G401 (cell line): ENCODE data around the gene SPESP1. TPM values are rescaled to one million over a fixed set of nuclear protein-coding genes. Genes with fewer than 3 reads are reported as not detected.
"Not testable (repeated sequence)": the region's sequence is repeated elsewhere in the genome, so short reads cannot be mapped to it uniquely, and the experiment has no call there.

ENCODE experiments used
- DNase-seq: peaks from one replicate; pipeline ENCODE4 v3.0.0-alpha.2; 2015; ENCODE audit warnings: low spot score
- in situ Hi-C: cut with HindIII; loops from 2 replicates; pipeline ENCODE4 v1.10.0; 2016; ENCODE audit warnings: low sequenced_read_pairs, mixed read lengths
- total RNA-seq: library from RNA; depleted of rRNA; stranded (reverse); fragments of >200 nt; shearing (Covaris generic); gene quantifications from 2 replicates; pipeline ENCODE4 v1.2.3, GENCODE V29; 2014

The SPESP1 gene
- total RNA-seq, 1 experiment from 2014 or later = 0.17 TPM

DNA sequence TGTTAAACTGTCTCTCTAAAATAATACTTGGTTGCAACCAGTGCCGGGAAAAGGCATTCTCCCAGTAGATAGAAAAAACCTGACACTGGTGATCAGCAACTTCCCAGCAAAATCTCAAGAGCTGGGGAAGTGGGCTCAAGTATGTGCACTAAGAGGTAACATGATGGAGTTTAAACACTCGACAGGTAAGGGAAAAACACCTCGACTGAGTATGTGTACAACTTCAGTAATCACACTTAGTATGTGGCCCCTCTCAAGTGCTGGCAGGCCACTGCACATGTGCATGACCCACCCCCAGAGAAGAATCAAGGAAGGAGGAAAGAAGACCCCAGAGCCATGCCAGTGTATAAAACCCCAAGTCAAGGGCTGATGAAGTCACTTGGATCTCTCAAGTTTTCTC lies 27.4 kb downstream of the SPESP1 start:
- in situ Hi-C loops = no loop called here
- DNase-seq = no peak

GRCh38 chr15:68958597-68958996 lies 28.3 kb downstream of the SPESP1 start:
- in situ Hi-C loops = no loop called here
- DNase-seq = no peak

DNA sequence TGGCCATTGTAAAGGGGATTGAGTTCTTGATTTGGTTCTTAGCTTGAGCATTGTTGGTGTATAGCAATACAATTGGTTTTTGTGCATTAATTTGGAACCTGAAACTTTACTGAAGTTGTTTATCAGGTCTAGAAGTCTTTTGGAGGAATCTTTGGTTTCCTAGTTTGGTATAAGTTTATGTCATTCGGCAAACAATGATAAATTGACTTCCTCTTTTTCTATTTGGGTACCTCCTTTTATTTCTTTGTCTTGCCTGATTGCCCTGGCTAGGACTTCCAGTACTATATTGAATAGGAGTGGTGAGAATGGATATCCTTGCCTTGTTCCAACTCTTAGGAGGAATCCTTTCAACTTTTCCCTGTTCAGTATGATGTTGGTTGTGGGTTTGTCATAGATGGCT lies 32.1 kb downstream of the SPESP1 start:
- in situ Hi-C loops = no loop called here
- DNase-seq = no peak

GRCh38 chr15:68963719-68964118 lies 33.4 kb downstream of the SPESP1 start:
- DNase-seq, in situ Hi-C loops: not testable (repeated sequence)

GRCh38 chr15:68966996-68967395 lies 36.7 kb downstream of the SPESP1 start:
- in situ Hi-C loops = no loop called here
- DNase-seq = no peak

- DNase-seq = no peak
- in situ Hi-C loops = no loop called here
Observed at GRCh38 chr15:68967948-68968347, 37.6 kb downstream of the SPESP1 start.

GRCh38 chr15:68969298-68969697 lies 39.0 kb downstream of the SPESP1 start:
- in situ Hi-C loops = no loop called here

GRCh38 chr15:68972201-68973065 lies 42.1 kb downstream of the SPESP1 start:
- DNase-seq = no peak
- in situ Hi-C loops = no loop called here

More at GRCh38 chr15:68969298-68969697, 39.0 kb downstream of the SPESP1 start:
- no peak for DNase-seq

DNA sequence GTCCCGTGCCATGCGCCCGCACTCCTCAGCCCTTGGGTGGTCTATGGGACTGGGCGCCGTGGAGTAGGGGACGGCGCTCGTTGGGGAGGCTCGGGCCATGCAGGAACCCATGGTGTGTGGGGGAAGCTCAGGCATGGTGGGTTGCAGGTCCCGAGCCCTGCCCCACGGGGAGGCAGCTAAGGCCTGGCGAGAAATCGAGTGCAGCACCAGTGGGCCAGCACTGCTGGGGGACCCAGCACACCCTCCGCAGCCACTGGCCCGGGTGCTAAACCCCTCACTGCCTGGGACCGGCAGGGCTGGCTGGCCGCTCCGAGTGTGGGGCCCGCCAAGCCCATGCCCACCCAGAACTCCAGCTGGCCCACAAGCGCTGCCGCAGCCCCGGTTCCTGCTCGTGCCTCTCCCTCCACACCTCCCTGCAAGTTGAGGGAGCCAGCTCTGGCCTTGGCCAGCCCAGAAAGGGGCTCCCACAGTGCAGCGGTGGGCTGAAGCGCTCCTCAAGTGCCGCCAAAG lies 45.4 kb downstream of the SPESP1 start:
- in situ Hi-C loops, DNase-seq: not testable (repeated sequence)

DNA sequence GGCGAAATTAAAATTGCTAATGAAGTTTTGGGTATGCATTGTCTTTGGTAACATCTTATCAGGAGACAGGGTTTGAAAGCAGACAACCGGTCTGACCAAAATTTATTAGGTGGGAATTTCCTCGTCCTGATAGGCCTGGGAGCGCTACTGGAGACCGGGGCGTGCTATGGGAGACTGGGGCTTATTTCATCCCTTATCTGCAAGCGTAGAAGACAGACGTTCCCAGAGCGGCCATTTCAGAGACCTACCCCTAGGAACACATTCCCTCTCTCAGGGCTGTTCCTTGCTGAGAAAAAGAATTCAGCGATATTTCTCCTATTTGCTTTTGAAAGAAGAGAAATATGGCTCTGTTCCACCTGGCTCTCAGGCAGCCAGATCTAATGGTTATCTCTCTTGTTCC lies 47.1 kb downstream of the SPESP1 start:
- in situ Hi-C loops, DNase-seq: not testable (repeated sequence)

GRCh38 chr15:68979006-68979405 lies 48.7 kb downstream of the SPESP1 start:
- in situ Hi-C loops = no loop called here
- DNase-seq = no peak

GRCh38 chr15:68979816-68980215 lies 49.5 kb downstream of the SPESP1 start:
- DNase-seq = no peak
- in situ Hi-C loops = no loop called here

- in situ Hi-C loops = no loop called here
- DNase-seq = no peak
Observed at GRCh38 chr15:68980786-68981185, 50.5 kb downstream of the SPESP1 start.

DNA sequence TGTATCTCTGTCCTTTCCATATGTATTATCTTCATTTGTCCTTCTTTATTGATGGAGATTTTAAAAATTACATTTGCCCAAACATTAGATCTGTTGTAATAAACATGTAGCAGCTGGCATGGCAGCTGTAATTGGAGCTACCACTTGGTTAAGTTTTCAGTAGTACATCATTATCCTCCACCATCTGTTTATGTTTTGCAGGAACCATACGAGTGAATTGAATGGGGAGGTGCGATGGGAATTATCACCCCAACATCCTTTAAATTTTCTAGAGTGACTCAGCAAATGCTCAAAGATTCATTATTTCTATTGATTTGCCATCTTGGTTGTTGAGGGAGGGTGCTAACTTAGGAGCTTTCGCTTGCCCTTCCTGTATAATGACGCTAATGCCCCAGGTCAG lies 51.6 kb downstream of the SPESP1 start:
- DNase-seq = no peak
- in situ Hi-C loops = no loop called here

DNA sequence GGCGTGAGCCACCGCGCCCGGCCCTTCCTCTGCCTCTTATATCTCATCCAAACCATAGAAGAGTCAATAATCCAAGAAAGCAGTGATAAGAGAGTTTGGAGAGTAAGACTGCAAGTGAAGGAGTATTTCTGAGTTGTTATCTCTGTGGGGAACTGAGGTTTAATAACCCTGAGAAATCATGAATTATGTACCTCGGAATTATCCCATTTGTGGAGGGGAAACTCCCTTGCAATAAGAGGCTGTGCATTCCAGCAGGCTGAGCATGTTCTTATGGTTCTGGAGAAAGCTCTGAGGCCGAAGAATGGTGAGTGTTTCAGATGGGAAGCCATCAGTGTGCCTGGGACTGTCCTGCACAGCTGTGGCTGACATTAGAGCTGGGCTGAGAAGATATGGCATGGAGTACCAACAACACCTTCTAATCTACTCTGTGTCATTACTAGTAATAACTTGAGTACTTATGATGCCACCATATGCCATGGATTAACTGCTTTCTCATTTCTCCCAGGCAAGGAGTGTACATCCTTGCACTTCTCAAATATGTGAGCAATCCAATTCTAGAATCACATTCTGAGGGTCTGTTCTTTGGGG lies 52.7 kb downstream of the SPESP1 start:
- no peak for DNase-seq
- in situ Hi-C loops = no loop called here

GRCh38 chr15:68983961-68984481 lies 53.7 kb downstream of the SPESP1 start:
- DNase-seq = no peak
- in situ Hi-C loops = no loop called here

DNA sequence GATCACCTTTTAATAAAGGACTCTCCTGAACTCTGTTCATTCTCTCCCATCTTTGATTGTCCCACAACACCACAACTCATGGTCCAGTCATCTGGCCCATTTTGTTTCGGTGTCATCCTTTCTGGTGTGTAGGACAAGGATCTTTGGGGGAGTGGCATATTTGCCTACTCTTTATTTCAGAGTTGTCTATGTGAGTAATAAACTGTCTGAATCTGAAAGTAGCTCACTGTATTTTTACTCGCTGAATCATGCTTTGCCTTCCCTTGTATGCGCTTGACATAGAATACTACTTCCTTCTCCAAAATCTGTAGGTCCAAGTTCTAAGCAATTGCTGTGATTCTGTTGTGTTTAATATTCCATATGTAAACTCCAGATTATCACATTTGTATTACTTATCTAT lies 54.3 kb downstream of the SPESP1 start:
- in situ Hi-C loops = no loop called here
- DNase-seq = no peak

DNA sequence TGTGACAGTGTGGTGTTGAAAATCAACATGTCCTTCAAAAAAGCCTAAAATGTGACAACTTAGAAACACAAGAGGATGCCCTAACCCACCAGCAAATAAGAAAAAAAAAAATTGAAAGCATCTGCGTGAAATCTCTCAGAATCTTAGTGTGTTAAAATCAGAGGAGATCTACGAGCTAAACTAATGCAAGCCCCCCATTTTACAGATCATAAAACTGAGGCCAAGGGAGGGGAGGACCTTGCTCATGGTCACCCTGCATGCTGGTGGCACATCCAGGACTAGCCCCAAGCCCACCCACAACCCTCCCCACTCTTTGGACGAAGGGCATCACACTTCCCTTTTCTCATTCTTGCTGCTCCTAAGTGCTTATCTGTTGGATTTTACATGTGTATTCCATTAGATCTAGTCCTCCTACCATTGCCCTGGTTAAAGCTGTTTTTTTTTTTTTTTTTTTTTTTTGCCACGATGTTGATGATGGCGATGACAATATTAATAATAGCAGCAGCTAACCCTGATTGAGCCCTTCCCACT lies 55.1 kb downstream of the SPESP1 start:
- in situ Hi-C loops = no loop called here
- DNase-seq = no peak

- no peak for DNase-seq
- in situ Hi-C loops = no loop called here
Observed at GRCh38 chr15:68986322-68986721, 56.0 kb downstream of the SPESP1 start.

- no peak for DNase-seq
- in situ Hi-C loops = no loop called here
Observed at GRCh38 chr15:68987120-68987519, 56.8 kb downstream of the SPESP1 start.
